Measurements from ENCODE around the gene CDS1.
"Not testable (repeated sequence)": the region's sequence is repeated elsewhere in the genome, so short reads cannot be mapped to it uniquely, and the experiment has no call there.

CDS1 gene

DNA sequence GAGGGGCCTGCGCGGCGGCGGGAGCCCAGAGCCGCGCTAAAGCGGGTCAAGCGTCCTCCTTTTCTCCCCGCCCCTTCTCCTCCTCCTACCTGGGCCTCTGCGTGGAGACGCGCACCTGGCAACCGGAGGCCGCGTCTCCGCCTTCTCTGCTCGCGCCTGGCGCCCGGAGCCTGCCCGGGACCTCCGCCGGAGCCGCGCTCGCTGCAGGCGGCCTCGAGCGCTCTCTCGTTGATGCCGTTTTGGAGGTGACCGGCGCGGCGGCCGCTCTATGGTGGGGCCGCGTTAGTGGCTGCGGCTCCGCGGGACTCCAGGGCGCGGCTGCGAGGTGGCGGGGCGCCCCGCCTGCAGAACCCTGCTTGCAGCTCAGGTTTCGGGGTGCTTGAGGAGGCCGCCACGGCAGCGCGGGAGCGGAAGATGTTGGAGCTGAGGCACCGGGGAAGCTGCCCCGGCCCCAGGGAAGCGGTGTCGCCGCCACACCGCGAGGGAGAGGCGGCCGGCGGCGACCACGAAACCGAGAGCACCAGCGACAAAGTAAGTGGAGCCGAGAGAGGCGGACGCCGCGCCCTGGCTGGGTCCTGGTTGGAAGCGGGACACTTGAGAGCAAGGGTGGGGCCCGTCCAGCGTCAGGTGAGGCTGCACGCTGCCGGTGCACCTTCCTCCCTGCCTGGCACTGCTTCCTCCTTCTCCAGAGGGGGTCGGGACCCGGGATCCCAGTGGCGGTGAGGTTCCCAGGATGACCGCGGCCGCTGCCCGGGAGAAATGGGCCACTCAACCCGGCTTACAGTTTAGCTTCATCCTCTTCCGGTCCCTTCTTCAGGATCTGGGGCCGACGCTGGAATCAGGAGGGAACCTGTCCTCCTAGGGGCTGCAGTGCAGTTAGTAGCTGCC is at the start of gene CDS1:
CDS1 (plus strand) TSS at position 140 of the 888 bp plus-strand sequence; CDS start at position 415, 275 bp downstream.
- peak within 1 kb of the TSS; percentile 55 for H3K4me3 ChIP-seq (ENCODE audit: low read depth, low read length)
- TF ChIP-seq, protein P1, sequence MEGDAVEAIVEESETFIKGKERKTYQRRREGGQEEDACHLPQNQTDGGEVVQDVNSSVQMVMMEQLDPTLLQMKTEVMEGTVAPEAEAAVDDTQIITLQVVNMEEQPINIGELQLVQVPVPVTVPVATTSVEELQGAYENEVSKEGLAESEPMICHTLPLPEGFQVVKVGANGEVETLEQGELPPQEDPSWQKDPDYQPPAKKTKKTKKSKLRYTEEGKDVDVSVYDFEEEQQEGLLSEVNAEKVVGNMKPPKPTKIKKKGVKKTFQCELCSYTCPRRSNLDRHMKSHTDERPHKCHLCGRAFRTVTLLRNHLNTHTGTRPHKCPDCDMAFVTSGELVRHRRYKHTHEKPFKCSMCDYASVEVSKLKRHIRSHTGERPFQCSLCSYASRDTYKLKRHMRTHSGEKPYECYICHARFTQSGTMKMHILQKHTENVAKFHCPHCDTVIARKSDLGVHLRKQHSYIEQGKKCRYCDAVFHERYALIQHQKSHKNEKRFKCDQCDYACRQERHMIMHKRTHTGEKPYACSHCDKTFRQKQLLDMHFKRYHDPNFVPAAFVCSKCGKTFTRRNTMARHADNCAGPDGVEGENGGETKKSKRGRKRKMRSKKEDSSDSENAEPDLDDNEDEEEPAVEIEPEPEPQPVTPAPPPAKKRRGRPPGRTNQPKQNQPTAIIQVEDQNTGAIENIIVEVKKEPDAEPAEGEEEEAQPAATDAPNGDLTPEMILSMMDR (IDR thresholded peaks at IDR 0.05; ENCODE audit: insufficient read depth, low read depth, low read length, missing control alignments) = no peak
- peak; percentile 15 for DNase-seq (ENCODE audit: low read depth)

DNA sequence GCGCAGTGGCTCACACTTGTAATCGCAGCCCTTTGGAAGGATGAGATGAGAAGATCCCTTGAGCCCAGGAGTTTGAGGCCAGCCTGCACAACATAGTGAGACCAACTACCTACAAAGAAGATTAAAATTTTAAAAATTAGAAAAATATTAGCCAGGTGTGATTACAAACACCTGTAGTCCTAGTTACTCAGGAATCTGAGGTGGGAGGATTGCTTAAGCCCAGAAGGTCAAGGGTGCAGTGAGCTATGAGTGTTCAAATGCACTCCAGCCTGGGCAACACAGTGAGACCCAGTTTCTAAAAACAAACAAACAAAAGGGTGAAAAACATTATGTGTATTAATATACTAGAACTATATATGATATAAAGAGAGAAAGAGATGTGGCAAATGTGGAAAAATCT is 47.0 kb upstream of the CDS1 start:
- DNase-seq (ENCODE audit: low read depth) = no peak
- TF ChIP-seq, protein P1 (IDR thresholded peaks at IDR 0.05; ENCODE audit: insufficient read depth, low read depth, low read length, missing control alignments) = no peak
- no peak overlapping the region for H3K4me3 ChIP-seq (ENCODE audit: low read depth, low read length)

GRCh38 chr4:84545093-84545492 is 37.8 kb upstream of the CDS1 start:
- TF ChIP-seq, protein P1 (IDR thresholded peaks at IDR 0.05; ENCODE audit: insufficient read depth, low read depth, low read length, missing control alignments) = no peak
- no peak for DNase-seq (ENCODE audit: low read depth)
- no peak overlapping the region for H3K4me3 ChIP-seq (ENCODE audit: low read depth, low read length)

- no peak for DNase-seq (ENCODE audit: low read depth)
- TF ChIP-seq, protein P1 (IDR thresholded peaks at IDR 0.05; ENCODE audit: insufficient read depth, low read depth, low read length, missing control alignments) = no peak
- H3K4me3 ChIP-seq (ENCODE audit: low read depth, low read length) = no peak overlapping the region
Observed at GRCh38 chr4:84547211-84547610, 35.7 kb upstream of the CDS1 start.

- not testable (repeated sequence) for DNase-seq (ENCODE audit: low read depth); H3K4me3 ChIP-seq (ENCODE audit: low read depth, low read length)
Observed at GRCh38 chr4:84549191-84549590, 33.7 kb upstream of the CDS1 start.

GRCh38 chr4:84562156-84562555 is 20.8 kb upstream of the CDS1 start:
- TF ChIP-seq, protein P1 (IDR thresholded peaks at IDR 0.05; ENCODE audit: insufficient read depth, low read depth, low read length, missing control alignments) = no peak
- DNase-seq (ENCODE audit: low read depth) = no peak
- H3K4me3 ChIP-seq (ENCODE audit: low read depth, low read length) = no peak overlapping the region

DNA sequence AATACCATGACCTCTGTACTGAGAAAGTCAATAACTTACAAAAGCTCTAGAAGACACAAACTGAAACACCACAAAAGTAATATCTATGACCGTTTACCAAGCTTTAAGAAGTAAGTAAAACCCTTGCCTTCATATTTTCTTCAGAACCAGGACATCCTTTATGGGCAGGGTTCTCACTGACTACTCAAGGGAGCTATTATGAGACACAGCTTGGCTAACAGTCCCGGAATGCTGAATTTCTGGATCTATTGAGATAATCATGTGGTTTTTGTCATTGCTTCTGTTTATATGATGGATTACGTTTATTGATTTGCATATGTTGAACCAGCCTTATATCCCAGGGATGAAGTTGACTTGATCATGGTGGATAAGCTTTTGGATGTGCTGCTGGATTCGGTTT is 19.9 kb upstream of the CDS1 start:
- TF ChIP-seq, protein P1 (IDR thresholded peaks at IDR 0.05; ENCODE audit: insufficient read depth, low read depth, low read length, missing control alignments) = no peak
- DNase-seq (ENCODE audit: low read depth) = no peak
- H3K4me3 ChIP-seq (ENCODE audit: low read depth, low read length) = no peak overlapping the region

Measured in GM12865 (cell line).